ENCODE data around the gene WRAP73.
"Not testable (repeated sequence)": the region's sequence is repeated elsewhere in the genome, so short reads cannot be mapped to it uniquely, and the experiment has no call there.

The WRAP73 gene

DNA sequence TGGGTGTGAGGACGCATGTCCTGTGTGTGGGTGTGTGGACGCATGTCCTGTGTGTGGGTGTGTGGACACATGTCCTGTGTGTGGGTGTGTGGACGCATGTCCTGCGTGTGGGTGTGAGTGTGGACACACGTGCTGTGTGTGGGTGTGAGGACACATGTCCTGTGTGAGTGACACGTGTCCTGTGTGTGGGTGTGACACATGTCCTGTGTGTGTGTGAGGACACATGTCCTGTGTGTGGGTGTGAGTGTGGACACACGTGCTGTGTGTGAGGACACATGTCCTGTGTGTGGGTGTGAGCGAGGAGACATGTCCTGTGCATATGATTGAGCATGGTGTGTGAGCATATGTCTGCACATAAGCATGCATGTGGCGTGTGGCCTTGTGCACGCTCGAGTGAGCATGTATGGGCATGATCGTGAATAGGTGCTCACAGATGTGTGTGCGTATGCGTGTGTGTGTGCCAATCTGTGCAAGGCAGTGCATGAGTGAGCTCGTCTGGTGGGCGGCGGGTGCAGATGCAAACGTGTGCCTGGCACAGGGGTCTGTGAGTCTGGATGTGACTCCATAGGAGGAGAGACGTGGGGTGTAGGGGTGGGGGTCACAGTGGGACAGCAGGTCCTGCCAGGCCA is 63.8 kb downstream of the WRAP73 start:
- Histone ChIP-seq H3K4me3 (no peak overlapping the region), H3K27ac (no peak overlapping the region)
- TF ChIP-seq, protein P1, sequence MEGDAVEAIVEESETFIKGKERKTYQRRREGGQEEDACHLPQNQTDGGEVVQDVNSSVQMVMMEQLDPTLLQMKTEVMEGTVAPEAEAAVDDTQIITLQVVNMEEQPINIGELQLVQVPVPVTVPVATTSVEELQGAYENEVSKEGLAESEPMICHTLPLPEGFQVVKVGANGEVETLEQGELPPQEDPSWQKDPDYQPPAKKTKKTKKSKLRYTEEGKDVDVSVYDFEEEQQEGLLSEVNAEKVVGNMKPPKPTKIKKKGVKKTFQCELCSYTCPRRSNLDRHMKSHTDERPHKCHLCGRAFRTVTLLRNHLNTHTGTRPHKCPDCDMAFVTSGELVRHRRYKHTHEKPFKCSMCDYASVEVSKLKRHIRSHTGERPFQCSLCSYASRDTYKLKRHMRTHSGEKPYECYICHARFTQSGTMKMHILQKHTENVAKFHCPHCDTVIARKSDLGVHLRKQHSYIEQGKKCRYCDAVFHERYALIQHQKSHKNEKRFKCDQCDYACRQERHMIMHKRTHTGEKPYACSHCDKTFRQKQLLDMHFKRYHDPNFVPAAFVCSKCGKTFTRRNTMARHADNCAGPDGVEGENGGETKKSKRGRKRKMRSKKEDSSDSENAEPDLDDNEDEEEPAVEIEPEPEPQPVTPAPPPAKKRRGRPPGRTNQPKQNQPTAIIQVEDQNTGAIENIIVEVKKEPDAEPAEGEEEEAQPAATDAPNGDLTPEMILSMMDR (IDR thresholded peaks at IDR 0.05): no peak
- no peak for DNase-seq (ENCODE audit: low spot score)

DNA sequence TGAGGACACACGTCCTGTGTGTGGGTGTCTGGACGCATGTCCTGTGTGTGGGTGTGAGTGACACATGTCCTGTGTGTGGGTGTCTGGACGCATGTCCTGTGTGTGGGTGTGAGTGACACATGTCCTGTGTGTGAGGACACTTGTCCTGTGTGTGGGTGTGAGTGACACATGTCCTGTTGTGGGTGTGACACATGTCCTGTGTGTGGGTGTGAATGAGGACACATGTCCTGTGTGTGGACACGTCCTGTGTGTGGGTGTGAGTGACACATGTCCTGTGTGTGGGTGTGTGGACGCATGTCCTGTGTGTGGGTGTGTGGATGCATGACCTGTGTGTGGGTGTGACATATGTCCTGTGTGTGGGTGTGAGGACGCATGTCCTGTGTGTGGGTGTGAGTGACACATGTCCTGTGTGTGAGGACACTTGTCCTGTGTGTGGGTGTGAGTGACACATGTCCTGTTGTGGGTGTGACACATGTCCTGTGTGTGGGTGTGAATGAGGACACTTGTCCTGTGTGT is 64.5 kb downstream of the WRAP73 start:
- H3K4me3 ChIP-seq; H3K27ac ChIP-seq; DNase-seq (ENCODE audit: low spot score): not testable (repeated sequence)

DNA sequence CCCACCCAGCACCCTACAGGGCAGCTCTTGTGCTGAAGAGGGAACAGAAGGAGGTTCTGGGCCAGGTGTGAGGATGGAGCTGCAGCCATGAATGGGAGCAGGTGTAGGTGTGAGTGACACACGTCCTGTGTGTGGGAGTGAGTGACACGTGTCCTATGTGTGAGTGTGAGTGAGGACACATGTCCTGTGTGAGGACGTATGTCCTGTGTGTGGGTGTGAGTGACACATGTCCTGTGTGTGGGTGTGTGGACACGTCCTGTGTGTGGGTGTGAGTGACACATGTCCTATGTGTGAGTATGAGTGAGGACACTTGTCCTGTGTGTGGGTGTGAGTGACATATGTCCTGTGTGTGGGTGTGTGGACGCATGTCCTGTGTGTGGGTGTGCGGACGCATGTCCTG is 65.0 kb downstream of the WRAP73 start:
- Histone ChIP-seq H3K4me3 (no peak overlapping the region), H3K27ac (no peak overlapping the region)
- no peak for DNase-seq (ENCODE audit: low spot score)
- TF ChIP-seq, protein P1 (IDR thresholded peaks at IDR 0.05): no peak

DNA sequence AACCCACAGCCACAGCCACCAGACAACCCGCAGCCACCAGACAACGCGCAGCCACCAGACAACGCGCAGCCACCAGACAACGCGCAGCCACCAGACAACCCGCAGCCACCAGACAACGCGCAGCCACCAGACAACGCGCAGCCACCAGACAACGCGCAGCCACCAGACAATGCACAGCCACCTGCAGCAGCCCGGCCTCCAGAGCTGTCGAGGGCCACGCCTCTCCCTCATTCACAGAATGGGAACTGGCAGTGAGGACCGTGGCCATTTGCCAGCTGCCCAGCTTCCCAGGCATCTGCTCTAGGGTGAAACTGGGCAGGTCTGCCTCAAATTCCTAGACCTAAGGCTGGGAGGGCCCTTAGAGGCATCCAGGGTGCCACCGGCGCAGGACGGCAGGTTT is 66.2 kb downstream of the WRAP73 start:
- not testable (repeated sequence) for H3K27ac ChIP-seq; DNase-seq (ENCODE audit: low spot score); H3K4me3 ChIP-seq

DNA sequence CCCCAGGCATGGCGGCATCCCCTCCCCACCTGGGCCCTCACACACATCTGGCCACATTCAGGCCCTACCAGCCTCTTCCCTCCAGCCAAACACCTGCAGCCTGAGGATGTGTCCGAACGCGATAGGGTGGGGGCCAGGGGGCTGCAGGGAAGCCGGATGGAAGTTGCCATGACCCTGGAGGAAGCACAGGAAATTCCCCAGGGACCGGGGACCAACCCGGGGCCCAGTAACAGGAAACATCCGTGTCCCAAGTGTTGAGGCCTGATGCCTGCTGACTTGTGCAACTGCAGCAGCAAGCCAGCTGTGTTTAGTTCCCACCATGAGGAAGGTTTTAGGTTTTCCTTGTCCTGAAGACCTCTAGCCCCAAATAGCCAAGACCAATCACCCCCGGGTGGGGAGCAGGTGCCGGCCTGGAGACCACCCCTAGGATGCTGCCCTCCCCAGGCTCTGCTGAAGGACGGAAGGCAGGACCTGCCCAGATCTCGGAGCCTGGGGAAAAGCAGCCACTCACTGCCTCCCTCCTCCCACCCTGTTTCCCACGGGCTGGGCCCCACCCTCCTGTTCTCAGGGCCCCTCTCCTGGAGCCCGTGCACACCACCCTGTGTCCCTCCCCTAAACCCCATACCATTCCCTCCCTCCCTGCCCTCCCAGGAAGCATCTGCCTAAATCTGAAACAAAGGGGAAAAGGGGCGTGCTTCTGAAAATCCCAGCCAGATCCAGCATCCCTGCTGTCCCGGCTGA is 68.4 kb downstream of the WRAP73 start:
- Histone ChIP-seq H3K27ac (no peak overlapping the region), H3K4me3 (no peak overlapping the region)
- DNase-seq (ENCODE audit: low spot score): no peak
- TF ChIP-seq, protein P1 (IDR thresholded peaks at IDR 0.05): no peak
